OCI-LY7 (cell line): ENCODE results near the gene PPIG.

Experiments used
- EZH2phosphoT487 ChIP-seq: fragments of 200-600 bp; sonication (generic); IDR thresholded peaks from 2 replicates; pipeline ENCODE4 v1.6.1; 2018; ENCODE audit warnings: low read depth, borderline replicate concordance, mild to moderate bottlenecking, mixed run types, antibody characterized with exemption, low read length, moderate library complexity, mixed read lengths
- TF ChIP-seq, protein P1 (sequence below): fragments of 200-600 bp; sonication (generic); conservative IDR thresholded peaks from 2 replicates; pipeline ENCODE4 v1.5.1; 2014; ENCODE audit warnings: mild to moderate bottlenecking, antibody characterized with exemption, low read length, moderate library complexity, mixed read lengths

DNA sequence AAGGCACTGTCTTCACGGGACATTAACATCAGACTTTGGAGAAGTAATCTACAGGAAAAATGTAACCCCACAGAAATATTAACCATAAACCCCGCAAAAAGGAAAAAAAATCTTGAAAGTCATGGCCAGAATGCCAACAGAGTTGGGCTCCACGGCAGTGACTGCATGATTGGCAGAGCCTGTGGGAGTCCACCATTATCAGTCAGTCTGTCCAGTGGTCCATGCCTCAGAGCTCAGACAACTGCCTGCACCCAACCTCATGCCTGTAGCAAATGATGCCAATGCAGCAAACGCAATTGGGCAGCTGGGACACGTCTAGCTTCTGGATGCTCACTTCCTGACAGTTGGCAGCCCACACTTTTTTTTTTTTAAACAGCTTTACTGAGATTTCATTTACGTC is 5.1 kb upstream of the PPIG start:
- TF ChIP-seq, protein P1, sequence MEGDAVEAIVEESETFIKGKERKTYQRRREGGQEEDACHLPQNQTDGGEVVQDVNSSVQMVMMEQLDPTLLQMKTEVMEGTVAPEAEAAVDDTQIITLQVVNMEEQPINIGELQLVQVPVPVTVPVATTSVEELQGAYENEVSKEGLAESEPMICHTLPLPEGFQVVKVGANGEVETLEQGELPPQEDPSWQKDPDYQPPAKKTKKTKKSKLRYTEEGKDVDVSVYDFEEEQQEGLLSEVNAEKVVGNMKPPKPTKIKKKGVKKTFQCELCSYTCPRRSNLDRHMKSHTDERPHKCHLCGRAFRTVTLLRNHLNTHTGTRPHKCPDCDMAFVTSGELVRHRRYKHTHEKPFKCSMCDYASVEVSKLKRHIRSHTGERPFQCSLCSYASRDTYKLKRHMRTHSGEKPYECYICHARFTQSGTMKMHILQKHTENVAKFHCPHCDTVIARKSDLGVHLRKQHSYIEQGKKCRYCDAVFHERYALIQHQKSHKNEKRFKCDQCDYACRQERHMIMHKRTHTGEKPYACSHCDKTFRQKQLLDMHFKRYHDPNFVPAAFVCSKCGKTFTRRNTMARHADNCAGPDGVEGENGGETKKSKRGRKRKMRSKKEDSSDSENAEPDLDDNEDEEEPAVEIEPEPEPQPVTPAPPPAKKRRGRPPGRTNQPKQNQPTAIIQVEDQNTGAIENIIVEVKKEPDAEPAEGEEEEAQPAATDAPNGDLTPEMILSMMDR = no peak
- no peak for TF ChIP-seq EZH2phosphoT487
